ENCODE measurements around the gene SHTN1.

The SHTN1 gene

GRCh38 chr10:117005026-117005526 is at the start of gene SHTN1:
SHTN1 (minus strand) TSS chr10:117005187; CDS start chr10:117005079, 108 bp downstream.
- peak; percentile 40 for DNase-seq

GRCh38 chr10:117053482-117053881 is 48.5 kb upstream of the SHTN1 start:
- no peak for DNase-seq

- no peak for DNase-seq
These were observed 43.0 kb upstream of the SHTN1 start for GRCh38 chr10:117047947-117048346.

- no peak for DNase-seq
These were observed 11.3 kb upstream of the SHTN1 start for GRCh38 chr10:117016266-117016665.

- no peak for DNase-seq
These were observed 9.8 kb upstream of the SHTN1 start for GRCh38 chr10:117014835-117015234.

GRCh38 chr10:117007080-117007479 is 2.1 kb upstream of the SHTN1 start:
- no peak for DNase-seq

- DNase-seq: no peak
These were observed 604 bp upstream of the SHTN1 start for GRCh38 chr10:117005527-117006055.

- no peak for DNase-seq
These were observed 561 bp downstream of the SHTN1 start for GRCh38 chr10:117004227-117005025.

- no peak for DNase-seq
These were observed 1.7 kb downstream of the SHTN1 start for GRCh38 chr10:117003336-117003735.

GRCh38 chr10:117002206-117002605 is 2.8 kb downstream of the SHTN1 start:
- no peak for DNase-seq

GRCh38 chr10:117001144-117001543 is 3.8 kb downstream of the SHTN1 start:
- no peak for DNase-seq

GRCh38 chr10:117000580-117000979 is 4.4 kb downstream of the SHTN1 start:
- DNase-seq: no peak

- DNase-seq: no peak
These were observed 6.8 kb downstream of the SHTN1 start for GRCh38 chr10:116998172-116998571.

GRCh38 chr10:116997015-116997414 is 8.0 kb downstream of the SHTN1 start:
- no peak for DNase-seq

GRCh38 chr10:116995648-116996047 is 9.3 kb downstream of the SHTN1 start:
- no peak for DNase-seq

GRCh38 chr10:116994113-116994890 is 10.7 kb downstream of the SHTN1 start:
- DNase-seq: no peak

GRCh38 chr10:116993610-116994009 is 11.4 kb downstream of the SHTN1 start:
- no peak for DNase-seq

- no peak for DNase-seq
These were observed 12.8 kb downstream of the SHTN1 start for GRCh38 chr10:116992183-116992582.

GRCh38 chr10:116990276-116990800 is 14.6 kb downstream of the SHTN1 start:
- DNase-seq: no peak

GRCh38 chr10:116989439-116989838 is 15.5 kb downstream of the SHTN1 start:
- DNase-seq: no peak

GRCh38 chr10:116988311-116988710 is 16.7 kb downstream of the SHTN1 start:
- no peak for DNase-seq

- no peak for DNase-seq
These were observed 19.4 kb downstream of the SHTN1 start for GRCh38 chr10:116985611-116986010.

GRCh38 chr10:116984202-116984990 is 20.6 kb downstream of the SHTN1 start:
- no peak for DNase-seq

Measured in stimulated activated CD4-positive, alpha-beta T cell treated with anti-CD3 and anti-CD28 coated beads, Interleukin-4, amount 100 ng/mL, for 1 hour (primary cell).